ENCODE measurements around the gene FAM228A. TPM values are rescaled to one million over a fixed set of nuclear protein-coding genes. Genes with fewer than 3 reads are reported as not detected.

FAM228A gene
- under 0.01 and 0.18 TPM in 2 replicates for total RNA-seq

GRCh38 chr2:24174851-24175277 is at the start of gene FAM228A:
Gene FAM228A (plus strand): TSS chr2:24175053. CDS start chr2:24175481, 428 bp downstream.

Other genes starting within 250 kb of the FAM228A start
- gene ATAD2B, start 247.9 kb upstream of the FAM228A start, total RNA-seq = 8.6 and 11.2 TPM in 2 replicates
- gene UBXN2A, start 234.6 kb upstream of the FAM228A start, total RNA-seq = 13.4 and 15.9 TPM in 2 replicates
- 0.28 and 0.55 TPM in 2 replicates for gene MFSD2B, start 165.0 kb upstream of the FAM228A start, total RNA-seq
- gene WDCP, start 127.7 kb upstream of the FAM228A start, total RNA-seq = 6.1 and 7.8 TPM in 2 replicates
- gene FKBP1B, start 125.3 kb upstream of the FAM228A start, total RNA-seq = 7.0 and 9.4 TPM in 2 replicates
- gene SF3B6, start 98.7 kb upstream of the FAM228A start, total RNA-seq = 127 and 139 TPM in 2 replicates
- 35.7 and 46.9 TPM in 2 replicates for gene TP53I3, start 90.2 kb upstream of the FAM228A start, total RNA-seq
- 0.28 and 0.46 TPM in 2 replicates for gene PFN4, start 51.7 kb upstream of the FAM228A start, total RNA-seq
- 7.5 and 9.8 TPM in 2 replicates for gene FAM228B, start 51.6 kb upstream of the FAM228A start, total RNA-seq
- gene ITSN2, start 185.5 kb downstream of the FAM228A start, total RNA-seq = 20.2 and 20.5 TPM in 2 replicates

All from smooth muscle cell of bladder (primary cell).